GM19025 (cell line): ENCODE measurements around the gene C4orf36.

ENCODE experiments used
- ATAC-seq: cut with Tn5 transposase; IDR thresholded peaks from one replicate; pipeline ENCODE4 v1.9.1; 2021; ENCODE audit warnings: mild to moderate bottlenecking, low read depth, moderate library complexity; ENCODE audit not compliant: unreplicated experiment

C4orf36 gene, protein sequence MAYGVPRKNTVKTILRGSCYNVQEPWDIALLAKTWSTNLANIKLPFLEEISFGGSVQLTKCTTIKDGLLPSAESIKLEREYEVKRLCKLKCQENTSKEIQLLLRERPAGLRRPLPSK

DNA sequence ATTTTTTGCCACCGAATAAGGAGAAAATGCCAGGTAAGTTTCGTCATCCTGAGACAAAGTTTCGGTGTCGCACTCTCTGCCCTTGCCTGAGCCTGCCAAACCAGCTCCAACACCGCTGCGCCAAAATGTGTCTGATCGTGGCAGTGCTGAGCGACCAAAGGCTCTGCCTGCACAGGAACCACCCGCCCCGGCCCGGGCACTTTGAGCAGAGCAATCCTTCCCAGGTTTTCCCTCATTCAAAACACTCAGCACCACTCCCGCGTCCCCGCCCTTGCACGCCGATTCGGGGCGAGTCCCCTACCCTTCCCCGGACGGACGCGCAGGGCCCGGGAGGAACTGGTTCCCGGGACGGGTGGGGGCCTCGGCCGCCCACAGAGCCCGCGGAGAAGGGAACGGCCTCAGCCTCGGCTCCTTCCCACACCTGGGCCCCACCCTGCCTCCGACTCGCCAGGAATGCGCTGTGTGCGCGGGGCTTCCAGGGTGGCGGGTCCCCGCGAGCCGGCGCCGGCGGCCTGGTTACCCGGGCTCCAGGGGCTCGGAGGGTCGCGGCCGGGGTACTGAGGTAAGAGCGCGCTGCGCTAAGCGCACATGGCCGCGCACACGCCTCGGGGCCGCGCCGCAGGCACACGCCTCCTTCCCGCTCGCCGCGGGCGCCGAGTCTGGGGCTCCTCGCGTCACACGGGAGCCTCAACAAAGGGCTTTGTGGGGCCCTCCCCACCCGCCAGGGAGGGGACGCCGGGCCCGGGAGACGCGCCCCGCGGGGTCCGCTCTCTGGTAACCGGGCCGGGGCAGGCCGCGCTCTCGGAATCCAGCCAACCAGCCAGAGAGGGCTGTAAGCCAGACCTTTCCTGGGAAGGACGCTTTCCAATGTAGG, at the start of gene C4orf36:
Gene C4orf36, minus strand, starts transcription at position 661 of the 874 bp plus-strand sequence. CDS start 902 bp downstream, outside the sequence.
- ATAC-seq = peak; percentile 38

DNA sequence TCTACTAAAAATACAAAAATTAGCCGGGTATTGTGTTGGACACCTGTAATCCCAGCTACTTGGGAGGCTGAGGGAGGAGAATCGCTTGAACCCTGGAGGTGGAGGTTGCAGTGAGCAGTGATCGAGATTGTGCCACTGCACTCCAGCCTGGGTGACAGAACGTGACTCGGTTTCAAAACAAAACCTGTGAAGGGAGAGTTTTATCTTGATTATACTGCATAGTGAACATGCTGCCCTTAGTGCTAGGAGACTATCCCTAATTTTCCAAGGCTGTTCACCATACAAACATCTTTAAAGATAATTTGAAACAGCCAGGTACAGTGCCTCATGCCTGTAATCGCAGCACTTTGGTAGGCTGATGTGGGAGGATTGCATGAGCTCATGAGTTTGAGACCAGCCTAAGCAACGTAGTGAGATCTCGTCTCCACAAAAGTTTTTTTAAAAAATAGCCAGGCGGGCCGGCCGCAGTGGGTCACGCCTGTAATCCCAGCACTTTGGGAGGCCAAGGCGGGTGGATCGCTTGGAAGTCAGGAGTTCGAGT, 48.8 kb upstream of the C4orf36 start:
- ATAC-seq = no peak

DNA sequence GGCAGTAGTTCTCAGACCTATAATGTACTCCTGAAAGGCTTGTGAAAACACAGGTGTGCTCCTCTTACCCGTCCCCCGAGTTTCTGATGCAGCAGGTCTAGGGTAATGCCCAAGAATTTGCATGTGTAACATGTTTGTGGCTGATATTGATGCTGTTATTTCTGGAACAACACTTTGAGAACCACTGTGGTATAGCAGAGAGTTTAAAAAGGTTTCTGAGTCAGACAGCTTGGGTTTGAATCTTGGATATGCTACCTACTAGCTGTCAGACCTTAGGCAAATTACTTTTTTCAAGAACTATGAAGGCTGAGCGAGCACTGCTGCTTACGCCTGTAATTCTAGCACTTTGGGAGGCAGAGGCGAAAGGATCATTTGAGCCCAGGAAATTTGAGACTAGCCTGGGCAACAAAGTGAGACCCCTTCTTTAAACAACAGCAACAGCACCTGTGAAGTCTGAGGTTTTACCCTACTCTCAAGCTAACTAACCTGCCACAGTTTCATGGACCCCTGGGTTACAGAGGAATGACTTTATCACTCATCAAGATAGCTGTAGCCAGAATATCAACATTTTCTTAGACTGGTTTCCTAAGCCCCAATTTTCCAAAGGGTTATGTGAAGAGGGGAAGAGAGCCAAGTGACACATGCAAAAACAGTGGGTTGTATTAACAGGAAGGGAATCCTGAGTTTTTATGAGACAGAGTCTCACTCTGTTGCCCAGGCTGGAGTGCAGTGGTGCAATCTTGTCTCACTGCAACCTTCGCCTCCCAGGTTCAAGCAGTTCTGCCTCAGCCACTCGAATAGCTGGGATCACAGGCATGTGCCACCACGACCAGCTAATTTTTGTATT, 47.7 kb upstream of the C4orf36 start:
- ATAC-seq = peak; percentile 47

DNA sequence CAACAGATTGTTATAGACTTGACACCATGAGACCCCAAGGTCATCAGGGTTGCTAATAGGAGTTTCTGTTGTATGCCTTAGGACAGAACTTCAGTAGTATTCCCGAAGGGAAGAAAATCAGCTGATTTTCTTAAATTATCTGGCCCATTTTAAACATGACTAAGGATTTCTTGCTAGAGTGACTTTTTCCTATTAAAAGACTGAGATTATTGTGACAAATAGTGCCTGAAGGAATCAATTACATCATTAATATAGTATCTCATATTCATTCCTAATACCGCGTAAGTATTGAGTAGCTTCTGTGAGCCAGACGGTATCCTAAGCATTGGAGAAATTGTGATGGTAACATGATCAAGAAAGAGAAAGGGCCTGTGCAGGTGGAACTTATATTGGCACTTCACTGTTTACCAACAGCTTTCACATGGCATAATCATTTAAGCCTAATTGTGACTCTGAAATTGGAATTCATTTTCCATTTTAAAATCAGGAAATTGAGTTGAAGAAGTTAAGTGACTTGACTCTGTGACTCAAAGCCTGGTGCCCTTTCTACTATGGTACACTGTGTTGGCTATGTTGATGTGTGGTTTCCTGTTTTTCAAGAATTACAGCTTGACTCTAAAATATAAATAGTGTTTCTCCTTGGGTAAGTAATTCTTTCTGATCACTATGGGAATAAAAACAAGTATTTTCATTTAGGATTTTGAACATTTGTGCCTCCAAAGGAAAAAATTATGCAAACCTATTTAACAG, 46.7 kb upstream of the C4orf36 start:
- no peak for ATAC-seq

DNA sequence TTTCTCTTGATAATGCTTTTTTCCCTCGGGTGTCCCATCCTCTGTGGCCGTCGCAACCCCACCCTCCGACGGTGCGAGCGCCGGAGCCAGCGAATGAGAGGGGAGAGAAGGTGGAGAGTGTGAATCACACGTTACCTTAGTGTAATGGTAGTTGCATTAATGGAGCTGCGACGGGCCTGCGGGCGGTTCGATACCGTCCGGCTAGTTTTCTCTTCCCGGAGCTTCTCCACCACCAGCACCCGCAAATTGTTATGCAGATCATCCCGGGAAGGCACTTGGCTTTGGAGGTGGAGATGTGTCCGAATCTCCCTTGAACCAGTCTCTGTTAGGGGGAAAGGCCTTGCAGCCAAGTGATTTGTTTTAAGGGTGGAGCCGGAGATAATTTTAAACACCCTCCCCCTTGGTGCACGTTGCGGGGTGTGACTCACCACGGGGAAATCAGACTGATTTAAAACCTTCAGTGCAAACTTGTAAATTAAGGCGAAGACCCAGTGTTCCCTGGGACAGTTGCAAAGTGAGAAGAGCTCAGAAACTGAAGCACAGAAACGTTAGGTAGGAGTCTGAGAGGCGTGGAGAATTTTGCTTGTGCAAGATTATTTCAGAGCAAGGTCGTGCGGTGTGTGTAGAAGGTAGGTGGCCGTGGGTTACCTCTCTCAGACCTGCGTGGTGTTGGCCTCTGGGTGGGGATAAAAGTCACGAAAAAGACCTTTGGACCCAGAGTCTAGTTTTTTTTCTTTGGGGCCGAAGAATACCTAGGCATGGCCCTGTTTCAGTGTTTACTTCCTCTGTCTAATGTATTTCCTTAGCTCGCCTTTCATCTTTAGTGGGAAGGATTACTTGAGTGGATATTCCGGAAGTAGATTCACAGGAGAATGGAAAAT, 43.9 kb upstream of the C4orf36 start:
- peak; percentile 21 for ATAC-seq

DNA sequence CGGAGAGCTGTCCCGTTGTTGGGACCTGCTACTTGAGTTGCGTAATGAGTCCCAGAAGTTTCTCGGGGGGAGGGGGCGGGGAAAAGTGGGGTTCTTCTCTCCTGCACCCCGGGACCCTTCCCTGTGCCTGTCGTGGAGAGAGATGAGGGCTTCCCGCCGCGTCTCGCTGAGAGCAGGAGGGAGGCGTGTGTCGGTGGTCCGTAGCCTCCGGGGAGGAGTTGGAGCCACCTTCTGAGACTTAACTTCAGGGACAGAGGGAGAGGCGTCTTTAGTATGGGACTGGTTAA, 43.3 kb upstream of the C4orf36 start:
- no peak for ATAC-seq

DNA sequence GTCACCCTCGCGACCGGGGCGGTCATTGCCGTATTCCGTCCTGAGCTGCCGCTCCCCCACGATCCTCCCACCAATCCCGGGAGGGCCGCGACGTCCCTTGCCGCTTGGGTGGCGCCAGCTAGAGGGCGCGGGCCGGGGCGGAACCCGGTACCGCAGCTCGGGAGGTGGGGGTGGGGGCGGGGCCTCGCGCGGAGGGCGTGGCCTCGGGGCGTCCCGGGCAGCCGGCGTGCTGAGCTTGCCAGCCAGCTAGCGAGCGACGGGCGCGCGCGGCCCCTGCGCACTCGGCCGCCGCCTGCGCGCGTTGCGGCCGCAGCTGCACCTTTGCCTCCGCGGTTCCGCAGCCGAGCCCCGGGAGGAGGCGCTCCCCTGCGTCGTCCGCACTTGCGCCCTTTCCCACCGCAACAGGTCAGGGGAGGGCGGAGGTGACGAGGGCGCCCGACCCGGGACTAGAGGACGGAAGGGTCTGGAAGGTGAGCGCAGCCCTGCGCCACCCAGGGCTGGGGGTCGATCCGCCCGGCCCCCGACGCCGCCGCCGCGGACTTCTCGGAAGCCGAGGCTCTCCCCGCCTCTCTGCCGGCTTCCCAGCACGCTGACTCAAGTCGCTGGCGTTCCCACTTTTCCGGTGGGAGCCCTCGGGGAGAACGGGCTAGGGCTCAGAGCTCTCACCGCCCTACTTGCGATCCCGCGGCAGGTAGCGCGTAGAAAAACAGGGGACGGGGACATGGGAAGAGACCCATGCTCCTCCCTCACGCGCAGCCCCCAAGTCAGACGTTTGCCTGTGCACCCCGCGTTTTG, 42.7 kb upstream of the C4orf36 start, which contains the start of gene AFF1:
Gene AFF1, plus strand, starts transcription at position 241 of the 795 bp plus-strand sequence. CDS start 13,523 bp downstream, outside the sequence.
- ATAC-seq = peak; percentile 40

DNA sequence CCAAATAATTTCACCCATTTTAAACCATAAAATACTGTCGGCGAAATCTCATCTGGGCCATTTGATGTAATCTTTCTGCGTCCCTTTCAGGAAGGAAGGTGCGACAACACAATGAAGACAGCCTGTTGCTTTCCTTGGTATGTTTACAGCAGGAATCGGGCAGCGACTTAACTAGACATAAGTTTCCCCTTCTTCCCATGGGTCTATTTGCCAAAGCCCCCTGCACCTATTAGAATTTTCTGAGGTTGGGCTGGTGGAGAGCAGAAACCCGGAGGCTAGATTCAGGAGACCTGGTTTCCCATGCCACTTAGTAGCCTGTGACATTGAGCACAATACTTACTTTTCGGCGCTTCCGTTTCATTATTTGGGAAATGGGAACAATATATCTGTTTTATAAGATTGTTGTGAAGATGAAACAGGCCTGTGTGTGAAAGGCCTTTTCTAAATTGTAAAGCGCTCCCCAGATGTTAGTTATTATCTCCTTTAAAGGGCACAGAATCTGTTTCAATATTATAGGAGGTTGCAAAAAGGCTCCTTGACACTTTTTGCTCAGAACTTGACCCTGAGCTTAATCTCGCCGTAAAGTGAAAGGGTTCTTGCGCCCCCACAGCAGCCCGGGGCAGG, 42.0 kb upstream of the C4orf36 start:
- ATAC-seq = no peak

DNA sequence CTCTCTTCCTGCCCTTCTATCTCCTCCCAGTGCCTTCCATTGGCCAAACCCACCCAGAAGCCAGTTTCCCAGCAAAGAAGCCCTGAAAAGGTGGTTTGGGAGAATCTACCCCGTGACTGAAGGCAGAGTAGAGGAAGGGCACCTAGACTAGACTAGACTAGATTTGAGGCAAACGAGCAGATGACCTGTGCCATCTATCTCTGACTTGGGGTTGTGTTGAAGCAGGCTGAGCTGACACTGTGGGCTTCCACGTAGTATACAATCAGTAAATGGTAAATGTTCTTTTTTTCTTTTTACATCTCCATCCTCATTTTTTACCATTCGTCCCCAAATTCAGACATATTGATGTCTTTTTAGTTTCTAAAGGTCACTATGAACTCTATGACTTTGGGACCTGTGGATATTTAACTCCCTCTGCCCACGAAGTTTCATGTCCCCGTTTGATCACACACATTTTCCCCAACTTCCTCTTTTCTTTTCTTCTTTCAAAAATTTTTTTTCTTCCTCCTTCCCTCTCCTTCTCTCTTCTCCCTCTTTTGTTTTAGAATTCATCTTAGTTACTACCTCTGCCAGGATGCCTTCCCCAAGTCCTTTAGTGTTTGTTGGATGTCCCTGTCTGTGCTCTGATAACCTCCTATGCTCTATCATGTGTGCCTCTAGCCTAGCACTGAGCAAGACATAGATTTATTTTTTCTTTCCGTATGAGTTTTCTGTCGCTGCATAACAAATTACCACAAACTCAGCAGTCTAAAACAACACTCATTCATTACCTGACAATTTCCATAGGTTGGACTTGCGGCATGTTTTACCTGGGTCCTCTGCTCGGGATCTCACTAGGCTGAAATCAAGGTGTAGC, 36.4 kb upstream of the C4orf36 start:
- ATAC-seq = peak; percentile 49

DNA sequence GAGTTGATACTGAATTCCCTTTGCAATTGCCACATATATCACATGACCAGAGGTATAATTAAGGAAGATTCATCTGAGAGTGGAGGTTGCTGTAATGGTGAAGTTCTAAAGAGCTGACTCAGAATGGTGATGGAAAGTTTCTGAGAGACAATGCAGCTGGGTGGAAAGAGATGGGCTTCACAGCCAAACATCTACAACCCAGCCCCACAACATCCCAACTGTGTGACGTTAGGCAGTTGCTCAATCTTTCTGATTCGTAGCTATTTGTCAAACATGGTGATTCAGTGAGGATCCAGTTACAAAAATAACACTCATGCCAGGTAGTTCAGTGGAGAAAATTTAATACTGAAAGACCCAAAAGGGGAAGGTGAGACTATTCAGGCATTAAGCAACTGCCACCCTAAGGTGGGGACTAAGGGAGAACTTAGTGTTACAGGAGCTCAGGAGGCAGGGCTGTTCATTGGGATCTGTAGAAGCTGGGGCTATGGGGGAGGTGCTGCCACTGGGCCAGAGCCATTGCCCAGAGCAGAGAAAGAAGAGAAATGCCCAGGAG, 35.7 kb upstream of the C4orf36 start:
- ATAC-seq = no peak

DNA sequence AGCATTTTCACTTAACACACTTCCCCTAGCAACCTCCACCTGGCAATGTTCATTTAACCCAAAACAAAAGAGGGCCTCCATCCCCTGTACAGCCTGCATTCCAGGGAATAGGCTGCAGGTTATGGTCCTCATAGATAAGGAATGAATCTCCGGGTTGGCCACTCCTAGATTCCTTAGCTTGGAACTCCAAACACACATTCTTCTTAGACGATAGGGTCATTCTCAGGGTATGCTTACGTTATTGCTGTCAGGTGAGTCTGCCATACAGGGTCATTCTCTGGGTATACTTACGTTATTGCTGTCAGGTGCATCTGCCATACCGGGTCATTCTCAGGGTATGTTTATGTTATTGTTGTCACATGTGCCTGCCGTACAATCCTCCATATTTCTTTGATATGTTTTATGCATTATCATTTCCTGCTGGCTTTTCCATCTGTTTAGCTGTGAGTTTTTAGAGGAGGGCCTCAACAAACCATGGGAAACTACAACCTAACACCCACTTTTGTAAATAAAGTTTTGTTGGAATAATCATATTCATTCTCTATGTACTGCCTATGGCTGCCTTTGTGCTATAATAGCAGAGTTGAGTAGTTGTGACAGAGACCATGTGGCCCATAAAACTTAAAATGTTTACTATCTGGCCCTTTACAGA, 34.3 kb upstream of the C4orf36 start:
- no peak for ATAC-seq

DNA sequence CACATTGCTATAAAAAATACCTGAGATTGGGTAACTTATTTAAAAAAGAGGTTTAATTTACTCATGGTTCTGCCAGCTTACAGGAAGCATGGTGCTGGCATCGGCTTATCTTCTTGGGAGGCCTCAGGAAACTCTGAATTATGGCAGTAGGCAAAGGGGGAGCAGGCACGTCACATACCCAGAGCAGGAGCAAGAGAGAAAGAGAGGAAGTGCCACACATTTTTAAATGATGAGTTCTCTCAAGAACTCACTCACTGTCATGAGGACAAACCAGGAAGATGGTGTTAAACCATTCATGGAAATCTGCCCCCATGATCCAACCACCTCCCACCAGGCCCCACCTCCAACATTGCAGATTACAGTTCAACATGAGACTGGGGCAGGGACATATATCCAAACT, 32.6 kb upstream of the C4orf36 start:
- no peak for ATAC-seq

DNA sequence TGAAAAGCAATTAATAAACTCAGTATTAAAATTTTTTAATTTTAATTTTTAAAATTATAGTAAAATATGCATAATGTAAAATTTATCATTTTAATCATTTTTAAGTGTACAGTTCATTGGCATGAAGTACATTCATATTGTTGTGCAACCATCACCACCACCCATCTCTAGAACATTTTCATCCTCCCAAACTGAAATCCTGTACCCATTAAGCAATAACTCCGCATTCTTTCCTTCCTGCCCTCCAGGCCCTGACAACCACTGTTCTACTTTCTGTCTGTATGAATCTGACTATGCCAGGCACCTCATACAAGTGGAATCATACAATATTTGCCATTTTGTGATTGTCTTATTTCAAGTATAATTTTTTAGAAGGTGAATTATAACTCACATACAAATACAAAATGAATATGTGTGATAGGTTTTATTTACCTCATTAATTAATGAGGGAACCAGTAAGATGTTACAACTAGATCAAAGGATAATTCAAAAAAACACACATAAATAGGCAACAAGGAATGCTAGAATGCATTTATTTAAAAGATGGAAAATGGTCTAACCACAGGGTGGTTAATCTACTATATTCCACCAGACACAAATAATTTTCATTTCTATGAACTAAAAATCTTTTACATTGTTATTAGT, 29.5 kb upstream of the C4orf36 start:
- no peak for ATAC-seq

DNA sequence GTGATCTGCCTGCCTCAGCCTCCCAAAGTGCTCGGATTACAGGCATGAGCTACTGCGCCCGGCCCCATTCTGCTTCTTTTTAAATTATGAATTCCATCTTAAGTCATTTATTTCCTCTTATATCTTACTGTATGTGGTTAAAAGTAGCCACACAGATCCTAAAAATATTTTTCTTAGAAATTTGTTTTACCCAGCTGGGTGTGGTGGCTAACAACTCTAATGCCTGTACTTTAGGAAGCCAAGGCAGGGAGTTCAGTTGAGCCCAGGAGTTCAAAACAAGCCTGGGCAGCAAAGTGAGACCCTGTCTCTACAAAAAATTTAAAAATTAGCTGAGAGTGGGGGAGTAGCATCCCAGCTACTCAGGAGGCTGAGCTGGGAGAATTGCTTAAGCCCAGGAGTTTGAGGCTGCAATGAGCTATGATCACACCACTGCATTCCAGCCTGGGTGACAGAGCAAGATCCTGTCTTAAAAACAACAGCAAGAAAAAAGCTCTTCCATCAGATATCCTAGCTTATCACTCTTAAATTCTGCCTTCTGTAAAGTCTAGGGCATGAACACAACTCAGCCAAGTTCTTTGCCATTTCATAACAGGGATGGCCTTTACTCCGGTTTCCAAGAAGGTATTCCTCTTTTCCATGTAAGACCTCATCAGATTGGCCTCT, 27.5 kb upstream of the C4orf36 start:
- no peak for ATAC-seq

DNA sequence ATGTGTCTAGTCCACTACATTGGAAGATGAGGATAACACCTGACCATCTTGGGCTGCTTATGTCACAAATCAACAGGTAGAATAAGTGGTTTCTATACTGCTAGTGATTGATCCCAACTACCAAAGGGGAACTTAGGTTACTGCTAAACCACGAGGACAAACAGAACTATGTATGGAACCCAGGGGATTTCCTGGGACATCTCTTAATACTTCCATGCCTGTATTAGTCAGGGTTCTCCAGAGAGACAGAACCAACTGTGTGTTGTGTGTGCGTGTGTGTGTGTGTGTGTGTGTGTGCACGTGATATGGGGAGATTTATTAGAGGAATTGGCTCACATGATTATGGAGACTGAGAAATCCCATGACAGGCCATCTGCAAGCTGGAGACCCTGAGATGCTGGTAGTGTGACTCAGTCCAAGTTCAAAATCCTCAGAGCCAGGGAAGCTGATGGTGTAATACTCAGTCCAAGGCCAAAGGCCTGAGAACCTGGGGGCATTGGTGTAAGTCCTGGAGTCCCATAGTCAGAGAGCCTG, 26.4 kb upstream of the C4orf36 start:
- no peak for ATAC-seq
